Astrocyte of the hippocampus (primary cell): Measurements from ENCODE around the gene NFAM1.

Experiments used
- DNase-seq: peaks from one replicate; pipeline ENCODE4 v3.0.0; 2011; ENCODE audit warnings: low read depth, low spot score

Gene NFAM1

GRCh38 chr22:42335839-42336378, 96.3 kb downstream of the NFAM1 start:
- DNase-seq: no peak

DNA sequence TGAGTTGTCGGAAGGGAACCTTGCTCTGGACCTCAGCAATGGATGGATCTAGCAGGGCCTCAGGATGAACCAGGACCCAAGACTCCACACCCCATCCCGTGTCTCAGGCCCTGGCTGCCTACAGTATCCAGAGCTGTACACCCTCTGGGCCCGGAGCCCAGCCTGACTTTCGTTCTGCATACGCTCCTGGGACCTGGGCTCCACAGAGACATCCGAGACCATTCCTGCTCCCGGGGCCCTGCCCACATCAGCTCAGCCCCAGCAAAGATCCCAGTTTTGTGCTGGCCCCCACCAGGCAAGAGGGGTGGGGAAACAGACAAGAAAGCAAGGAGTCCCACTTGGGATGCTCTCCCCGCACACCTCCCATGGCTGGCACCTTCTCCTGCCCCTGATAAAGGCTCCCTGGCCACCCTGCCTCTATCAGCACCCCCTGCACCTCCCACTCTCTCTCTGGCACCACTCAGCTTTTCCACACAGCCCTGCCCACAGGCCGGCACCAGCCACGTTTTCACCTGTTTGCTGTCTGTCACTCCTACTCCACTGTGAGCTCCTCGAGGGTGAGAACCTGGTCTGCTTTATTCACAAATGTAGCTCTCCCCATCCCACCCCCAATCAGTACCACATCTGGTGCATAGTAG, 97.2 kb downstream of the NFAM1 start:
- DNase-seq: no peak

- no peak for DNase-seq
Measured at GRCh38 chr22:42333544-42333943, 98.7 kb downstream of the NFAM1 start.

DNA sequence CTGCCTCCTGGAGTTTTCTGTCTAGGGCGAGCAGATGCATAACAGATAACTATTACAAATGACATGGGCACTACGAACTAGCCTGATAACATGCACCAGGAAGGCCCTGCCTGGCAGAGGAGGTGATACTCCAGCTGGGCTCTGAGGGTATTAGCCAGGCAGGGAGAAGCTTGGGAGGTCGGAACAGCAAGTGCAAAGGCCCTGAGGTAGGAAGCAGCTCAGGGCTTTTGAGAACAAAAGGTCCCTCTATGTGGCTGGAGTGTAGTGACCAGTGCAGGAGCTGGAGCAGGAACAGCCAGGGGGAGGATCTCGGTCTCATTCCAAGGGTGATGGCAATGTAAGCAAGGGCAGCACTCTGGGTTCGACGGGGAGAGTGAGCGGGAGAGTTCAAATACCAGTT, 100.1 kb downstream of the NFAM1 start:
- DNase-seq: no peak

DNA sequence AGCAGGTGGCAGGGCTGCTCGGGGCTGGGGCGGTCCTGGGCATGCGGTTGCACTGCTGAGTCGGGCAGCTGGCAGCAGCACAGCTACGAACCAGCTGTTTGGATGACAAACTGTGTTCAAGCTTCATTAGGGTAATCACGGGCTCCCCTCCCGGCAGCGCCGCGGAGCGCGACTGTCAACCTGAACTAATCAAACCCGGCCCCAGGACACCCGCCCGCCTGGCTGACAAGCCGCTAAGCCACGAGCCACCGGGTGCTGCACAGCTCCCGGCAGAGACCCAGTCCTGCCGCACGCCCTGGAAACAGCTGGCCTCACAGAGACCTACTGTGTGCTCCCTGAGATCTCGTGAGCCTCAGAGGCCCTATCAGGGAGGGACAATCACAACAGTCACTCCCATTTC, 101.2 kb downstream of the NFAM1 start:
- DNase-seq: peak; percentile 38
